Astrocyte (in vitro differentiated cells and primary cell): Measurements from ENCODE around the gene AUTS2. TPM values are rescaled to one million over a fixed set of nuclear protein-coding genes. Genes with fewer than 3 reads are reported as not detected.

Source experiments
- DNase-seq: peaks from one replicate; pipeline ENCODE4 v3.0.0-alpha.2; 2010; ENCODE audit warnings: low read depth
- FAIRE-seq: peaks from 2 replicates; lab custom pipeline; 2011; peaks lifted over from hg19 to GRCh38; lab: Jason Lieb, UNC
- H2AFZ ChIP-seq: 2 replicates; pipeline ENCODE4 v1.6.0; 2012; ENCODE audit warnings: low read depth, low read length, inconsistent platforms
- H3K27ac ChIP-seq: 2 replicates; pipeline ENCODE4 v1.5.1; 2011; ENCODE audit warnings: low read depth, low read length, inconsistent platforms
- H3K27me3 ChIP-seq: 2 replicates; pipeline ENCODE4 v1.6.0; 2011; ENCODE audit warnings: low read length, inconsistent platforms; ENCODE audit not compliant: insufficient read depth
- H3K36me3 ChIP-seq: 2 replicates; pipeline ENCODE4 v1.5.1; 2011; ENCODE audit warnings: low read length, inconsistent platforms; ENCODE audit not compliant: insufficient read depth
- H3K4me1 ChIP-seq: 2 replicates; pipeline ENCODE4 v1.5.1; 2011; ENCODE audit warnings: low read length, inconsistent platforms; ENCODE audit not compliant: insufficient read depth
- H3K4me2 ChIP-seq: 2 replicates; pipeline ENCODE4 v1.6.0; 2012; ENCODE audit warnings: low read length, inconsistent platforms
- H3K4me3 ChIP-seq: 2 replicates; pipeline ENCODE4 v1.5.1; 2011; ENCODE audit warnings: low read depth, mild to moderate bottlenecking, low read length, inconsistent platforms; ENCODE audit not compliant: insufficient read depth
- H3K79me2 ChIP-seq: 2 replicates; pipeline ENCODE4 v1.6.0; 2012; ENCODE audit warnings: mild to moderate bottlenecking, low read length, inconsistent platforms; ENCODE audit not compliant: insufficient read depth
- H3K9ac ChIP-seq: 2 replicates; pipeline ENCODE4 v1.6.0; 2012; ENCODE audit warnings: mild to moderate bottlenecking, low read length, inconsistent platforms
- H3K9me3 ChIP-seq: 2 replicates; pipeline ENCODE4 v1.5.1; 2012; ENCODE audit warnings: low read depth, mild to moderate bottlenecking, low read length, inconsistent platforms; ENCODE audit not compliant: insufficient read depth
- H4K20me1 ChIP-seq: 2 replicates; pipeline ENCODE4 v1.6.0; 2012; ENCODE audit warnings: low read length, inconsistent platforms; ENCODE audit not compliant: insufficient read depth
- H3K27ac Mint-ChIP-seq: one replicate; pipeline ENCODE4 v1.8.0; 2021; ENCODE audit warnings: mild to moderate bottlenecking, mixed read lengths; ENCODE audit not compliant: unreplicated experiment
- H3K27me3 Mint-ChIP-seq: one replicate; pipeline ENCODE4 v1.8.0; 2021; ENCODE audit warnings: low read depth, mixed read lengths; ENCODE audit not compliant: unreplicated experiment
- H3K36me3 Mint-ChIP-seq: one replicate; pipeline ENCODE4 v1.8.0; 2021; ENCODE audit warnings: low read depth, mixed read lengths; ENCODE audit not compliant: unreplicated experiment
- H3K4me1 Mint-ChIP-seq: one replicate; pipeline ENCODE4 v1.8.0; 2021; ENCODE audit warnings: low read depth, mixed read lengths; ENCODE audit not compliant: unreplicated experiment
- H3K4me3 Mint-ChIP-seq: one replicate; pipeline ENCODE4 v1.8.0; 2021; ENCODE audit warnings: mild to moderate bottlenecking, moderate library complexity, mixed read lengths; ENCODE audit not compliant: unreplicated experiment
- H3K9me3 Mint-ChIP-seq: one replicate; pipeline ENCODE4 v1.8.0; 2021; ENCODE audit warnings: mild to moderate bottlenecking, mixed read lengths; ENCODE audit not compliant: unreplicated experiment
- CTCF ChIP-seq: IDR thresholded peaks from 2 replicates; pipeline ENCODE4 v1.5.1; 2011; ENCODE audit warnings: low read depth, mild to moderate bottlenecking, inconsistent platforms, low read length, moderate library complexity; ENCODE audit not compliant: insufficient read depth
- EZH2 ChIP-seq: IDR thresholded peaks from 2 replicates; pipeline ENCODE4 v1.6.1; 2012; ENCODE audit warnings: mild to moderate bottlenecking, low read length, inconsistent platforms; ENCODE audit not compliant: insufficient read depth
- total RNA-seq: library from RNA; stranded (reverse); gene quantifications from 2 replicates; pipeline ENCODE4 v1.2.1, GENCODE V29; 2021

AUTS2 gene
- total RNA-seq, 1 donor from 2014 or later: 73.2 TPM

DNA sequence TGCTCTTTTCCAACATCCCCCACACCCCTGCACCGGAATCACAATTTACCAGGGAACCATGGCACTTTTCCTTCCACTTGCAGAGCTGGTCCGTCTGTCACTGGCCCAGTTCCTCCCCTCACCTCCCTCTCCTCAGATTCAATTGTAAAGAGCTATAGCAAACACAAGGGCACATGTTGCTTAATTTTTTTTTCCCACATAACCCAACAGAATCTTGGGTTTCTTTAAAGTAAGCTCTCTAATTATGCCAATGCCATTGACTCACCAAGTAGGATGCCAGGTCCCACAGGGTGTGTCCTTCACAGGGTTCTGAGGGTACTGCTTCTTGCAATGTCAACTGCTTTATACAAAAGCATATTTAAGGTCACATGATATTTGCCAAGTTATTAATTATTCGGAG lies 262.2 kb downstream of the AUTS2 start:
- H3K27me3 Mint-ChIP-seq: no peaks in the 10 kb centered on the region
- Histone ChIP-seq H3K36me3 (no peaks in the 10 kb centered on the region), H2AFZ (no peak overlapping the region), H3K4me1 (no peaks in the 10 kb centered on the region), H4K20me1 (peaks cover 33% of the 10 kb centered on the region), H3K27me3 (peaks cover 5% of the 10 kb centered on the region), H3K79me2 (no peaks in the 10 kb centered on the region), H3K4me2 (no peak overlapping the region), H3K4me3 (no peak overlapping the region), H3K27ac (no peak overlapping the region), H3K9me3 (no peaks in the 10 kb centered on the region), H3K9ac (no peak overlapping the region)
- H3K4me3 Mint-ChIP-seq: no peak overlapping the region
- H3K4me1 Mint-ChIP-seq: peaks cover 6% of the 10 kb centered on the region
- FAIRE-seq (no peak), DNase-seq (no peak)
- H3K36me3 Mint-ChIP-seq: no peaks in the 10 kb centered on the region
- H3K27ac Mint-ChIP-seq: no peak overlapping the region
- TF ChIP-seq EZH2 (no peak), CTCF (no peak)
- no peaks in the 10 kb centered on the region for H3K9me3 Mint-ChIP-seq

DNA sequence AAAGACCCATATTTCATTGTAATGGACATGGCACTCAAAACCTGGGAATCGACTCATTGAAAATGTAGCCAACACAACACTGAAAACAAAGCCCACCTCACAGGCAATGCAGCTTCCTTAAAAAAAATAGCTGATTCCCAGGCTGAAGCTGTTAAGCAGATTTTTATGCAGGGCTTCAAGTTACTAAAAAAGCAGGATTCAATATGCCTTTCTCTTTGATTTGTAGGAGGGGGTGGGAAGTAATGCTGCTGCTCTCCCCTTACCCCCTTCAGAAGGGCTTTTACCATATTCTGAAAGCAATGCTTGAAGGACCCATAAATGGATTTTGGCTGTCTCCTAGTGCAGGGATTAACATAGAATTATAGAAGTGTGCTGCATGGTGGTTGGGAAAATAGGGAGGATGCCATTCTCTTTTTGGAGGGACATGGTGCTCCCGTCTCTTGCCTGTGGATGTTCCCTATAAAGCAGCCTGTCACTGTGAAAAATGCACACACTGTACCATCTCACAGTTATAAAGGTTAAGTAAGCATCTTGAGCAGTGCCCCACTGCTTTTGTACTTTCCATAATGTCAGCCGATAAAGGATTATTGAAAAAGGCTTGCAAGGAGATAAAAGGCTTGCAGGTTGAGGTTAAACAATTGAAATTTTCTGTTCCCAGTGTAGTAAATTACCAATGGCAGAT lies 262.8 kb downstream of the AUTS2 start:
- FAIRE-seq: no peak
- no peak overlapping the region for H3K9ac ChIP-seq
- H3K79me2 ChIP-seq: no peaks in the 10 kb centered on the region
- TF ChIP-seq CTCF (no peak), EZH2 (no peak)
- H3K4me2 ChIP-seq: no peak overlapping the region
- H2AFZ ChIP-seq: no peak overlapping the region
- Mint-ChIP-seq H3K27ac (peak overlapping the region; percentile 6), H3K4me3 (no peak overlapping the region), H3K27me3 (no peaks in the 10 kb centered on the region), H3K9me3 (no peaks in the 10 kb centered on the region), H3K36me3 (no peaks in the 10 kb centered on the region), H3K4me1 (peaks cover 10% of the 10 kb centered on the region)
- no peak overlapping the region for H3K27ac ChIP-seq
- no peak overlapping the region for H3K4me3 ChIP-seq
- H4K20me1 ChIP-seq: peaks cover 39% of the 10 kb centered on the region
- no peaks in the 10 kb centered on the region for H3K36me3 ChIP-seq
- no peak for DNase-seq
- H3K4me1 ChIP-seq: no peaks in the 10 kb centered on the region
- no peaks in the 10 kb centered on the region for H3K9me3 ChIP-seq
- H3K27me3 ChIP-seq: peaks cover 7% of the 10 kb centered on the region

GRCh38 chr7:69862413-69863064 lies 264.3 kb downstream of the AUTS2 start:
- no peak for TF ChIP-seq EZH2
- no peak for TF ChIP-seq CTCF
- no peak for FAIRE-seq
- H3K9me3 ChIP-seq: no peaks in the 10 kb centered on the region
- H3K9me3 Mint-ChIP-seq: no peaks in the 10 kb centered on the region
- H3K27ac Mint-ChIP-seq: no peak overlapping the region
- peaks cover 9% of the 10 kb centered on the region for H3K27me3 ChIP-seq
- no peak overlapping the region for H3K4me3 ChIP-seq
- no peaks in the 10 kb centered on the region for H3K36me3 ChIP-seq
- H3K4me1 ChIP-seq: no peaks in the 10 kb centered on the region
- no peak overlapping the region for H3K27ac ChIP-seq
- H4K20me1 ChIP-seq: peaks cover 47% of the 10 kb centered on the region
- H3K4me1 Mint-ChIP-seq: peaks cover 20% of the 10 kb centered on the region
- no peak overlapping the region for H3K4me2 ChIP-seq
- no peaks in the 10 kb centered on the region for H3K36me3 Mint-ChIP-seq
- no peaks in the 10 kb centered on the region for H3K79me2 ChIP-seq
- H3K27me3 Mint-ChIP-seq: no peaks in the 10 kb centered on the region
- no peak overlapping the region for H2AFZ ChIP-seq
- no peak overlapping the region for H3K4me3 Mint-ChIP-seq
- DNase-seq: no peak
- no peak overlapping the region for H3K9ac ChIP-seq
